ENCODE measurements around the gene DNMT3B. TPM values are rescaled to one million over a fixed set of nuclear protein-coding genes. Genes with fewer than 3 reads are reported as not detected.
"Not testable (repeated sequence)": the region's sequence is repeated elsewhere in the genome, so short reads cannot be mapped to it uniquely, and the experiment has no call there.

DNMT3B gene
- total RNA-seq, 1 experiment from 2014 or later = 105 TPM

DNA sequence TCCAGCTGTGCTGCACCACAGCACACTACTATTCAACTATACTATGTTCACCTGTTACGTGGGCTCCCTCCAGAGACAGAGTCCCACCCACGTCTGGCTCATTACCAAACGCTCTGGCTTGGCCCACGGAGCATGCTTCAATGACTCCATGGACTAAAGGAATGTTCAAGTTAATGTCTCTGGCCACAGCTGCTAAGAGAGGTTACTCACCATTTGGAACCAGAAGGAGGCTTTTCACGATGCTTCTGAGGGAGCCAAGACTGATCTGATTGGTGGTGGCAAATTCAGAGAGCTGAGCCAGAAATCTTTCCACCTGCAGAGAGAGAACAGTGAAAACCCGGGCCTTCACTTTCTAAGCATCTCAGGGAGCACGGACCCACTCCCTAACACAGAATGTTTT is 34.5 kb upstream of the DNMT3B start:
- CTCF ChIA-PET = interaction anchor here (0.5 to 1.5 kb wide), 2 partner anchors 51 to 53 kb away, joined by 3 to 4 read pairs; no protein-coding TSS in a partner anchor
- no peaks in the 10 kb centered on the region for H3K27me3 ChIP-seq (replicated peaks; ENCODE audit: control insufficient read depth, insufficient read depth, low read length)
- H3K4me1 Mint-ChIP-seq (ENCODE audit: low read depth, unreplicated experiment) = peaks cover 48% of the 10 kb centered on the region
- H3K9me3 Mint-ChIP-seq (ENCODE audit: unreplicated experiment) = no peaks in the 10 kb centered on the region
- peak overlapping the region; percentile 88 for H3K27ac Mint-ChIP-seq (ENCODE audit: unreplicated experiment)
- peaks cover 2% of the 10 kb centered on the region for H3K36me3 ChIP-seq (ENCODE audit: control insufficient read depth, insufficient read depth, low read length)
- POLR2A ChIA-PET = no interaction called here
- H3K27me3 Mint-ChIP-seq (ENCODE audit: insufficient read depth, unreplicated experiment) = no peaks in the 10 kb centered on the region
- TF ChIP-seq, protein P1, sequence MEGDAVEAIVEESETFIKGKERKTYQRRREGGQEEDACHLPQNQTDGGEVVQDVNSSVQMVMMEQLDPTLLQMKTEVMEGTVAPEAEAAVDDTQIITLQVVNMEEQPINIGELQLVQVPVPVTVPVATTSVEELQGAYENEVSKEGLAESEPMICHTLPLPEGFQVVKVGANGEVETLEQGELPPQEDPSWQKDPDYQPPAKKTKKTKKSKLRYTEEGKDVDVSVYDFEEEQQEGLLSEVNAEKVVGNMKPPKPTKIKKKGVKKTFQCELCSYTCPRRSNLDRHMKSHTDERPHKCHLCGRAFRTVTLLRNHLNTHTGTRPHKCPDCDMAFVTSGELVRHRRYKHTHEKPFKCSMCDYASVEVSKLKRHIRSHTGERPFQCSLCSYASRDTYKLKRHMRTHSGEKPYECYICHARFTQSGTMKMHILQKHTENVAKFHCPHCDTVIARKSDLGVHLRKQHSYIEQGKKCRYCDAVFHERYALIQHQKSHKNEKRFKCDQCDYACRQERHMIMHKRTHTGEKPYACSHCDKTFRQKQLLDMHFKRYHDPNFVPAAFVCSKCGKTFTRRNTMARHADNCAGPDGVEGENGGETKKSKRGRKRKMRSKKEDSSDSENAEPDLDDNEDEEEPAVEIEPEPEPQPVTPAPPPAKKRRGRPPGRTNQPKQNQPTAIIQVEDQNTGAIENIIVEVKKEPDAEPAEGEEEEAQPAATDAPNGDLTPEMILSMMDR (IDR thresholded peaks at IDR 0.05; ENCODE audit: insufficient read depth in 1 of 2, low read depth in 1 of 2, low read length in 1 of 2, severe bottlenecking in 1 of 2, unreplicated experiment in 1 of 2) = no peak
- no TSS peak for BruUV-seq (replicated peaks)
- peaks cover 81% of the 10 kb centered on the region for H3K36me3 Mint-ChIP-seq (ENCODE audit: insufficient read depth, unreplicated experiment)
- no peak overlapping the region for H3K4me3 Mint-ChIP-seq (ENCODE audit: unreplicated experiment)
- intact Hi-C loops (cut with micrococcal nuclease; ENCODE audit: unreplicated experiment) = no loop called here
- no peak for DNase-seq
- peaks cover 43% of the 10 kb centered on the region for H3K4me1 ChIP-seq
- H3K9me3 ChIP-seq = peaks cover 5% of the 10 kb centered on the region; the same call in 1 of the 2 replicates
- no peak overlapping the region for H3K4me3 ChIP-seq (ENCODE audit: low read depth, low read length)

DNA sequence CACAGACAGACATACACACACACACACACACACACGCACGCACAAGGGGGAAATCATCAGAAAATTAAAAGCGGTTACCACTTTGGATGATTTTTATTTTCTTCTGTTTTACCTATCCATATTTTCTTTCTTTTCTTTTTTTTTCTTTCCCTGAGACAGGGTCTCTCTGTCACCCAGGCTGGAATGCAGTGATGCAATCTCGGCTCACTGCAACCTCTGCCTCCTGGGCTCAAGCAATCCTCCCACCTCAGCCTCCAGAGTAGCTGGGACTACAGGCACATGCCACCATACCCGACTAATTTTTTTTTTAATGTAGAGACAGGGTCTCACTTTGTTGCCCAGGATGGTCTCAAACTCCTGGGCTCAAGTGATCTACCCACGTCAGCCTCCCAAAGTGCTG is 33.8 kb upstream of the DNMT3B start:
- intact Hi-C loops (cut with micrococcal nuclease; ENCODE audit: unreplicated experiment); H3K9me3 Mint-ChIP-seq (ENCODE audit: unreplicated experiment); H3K4me3 ChIP-seq (ENCODE audit: low read depth, low read length); H3K27me3 Mint-ChIP-seq (ENCODE audit: insufficient read depth, unreplicated experiment); POLR2A ChIA-PET; H3K36me3 ChIP-seq (ENCODE audit: control insufficient read depth, insufficient read depth, low read length); H3K4me3 Mint-ChIP-seq (ENCODE audit: unreplicated experiment); H3K27me3 ChIP-seq (replicated peaks; ENCODE audit: control insufficient read depth, insufficient read depth, low read length); H3K9me3 ChIP-seq; BruUV-seq (replicated peaks): not testable (repeated sequence)
- H3K4me1 ChIP-seq = peaks cover 50% of the 10 kb centered on the region
- H3K36me3 Mint-ChIP-seq (ENCODE audit: insufficient read depth, unreplicated experiment) = peaks cover 85% of the 10 kb centered on the region
- CTCF ChIA-PET = interaction anchor here (0.5 kb wide), 1 partner anchor 54 kb away, joined by 3 read pairs; no protein-coding TSS in a partner anchor
- peak in 1 of 2 experiments; percentile 46 for DNase-seq
- H3K4me1 Mint-ChIP-seq (ENCODE audit: low read depth, unreplicated experiment) = peaks cover 53% of the 10 kb centered on the region
- H3K27ac Mint-ChIP-seq (ENCODE audit: unreplicated experiment) = peak overlapping the region; percentile 88

DNA sequence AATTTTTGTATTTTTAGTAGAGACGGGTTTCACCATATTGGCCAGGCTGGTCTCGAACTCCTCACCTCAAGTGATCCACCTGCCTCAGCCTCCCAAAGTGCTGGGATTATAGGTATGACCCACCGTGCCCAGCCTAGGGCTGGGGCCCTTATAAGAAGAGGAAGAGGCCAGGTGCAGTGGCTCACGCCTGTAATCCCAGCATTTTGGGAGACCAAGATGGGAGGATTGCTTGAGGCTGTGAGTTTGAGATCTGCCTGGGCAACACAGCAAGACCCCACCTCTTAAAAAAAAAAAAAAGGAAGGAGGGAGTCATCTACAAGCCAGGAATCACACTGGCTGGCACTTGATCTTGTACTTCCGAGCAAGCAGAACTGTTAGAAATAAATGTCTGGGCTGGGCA is 32.9 kb upstream of the DNMT3B start:
- H3K9me3 ChIP-seq; DNase-seq; H3K36me3 ChIP-seq (ENCODE audit: control insufficient read depth, insufficient read depth, low read length); H3K27me3 Mint-ChIP-seq (ENCODE audit: insufficient read depth, unreplicated experiment); H3K4me3 ChIP-seq (ENCODE audit: low read depth, low read length); BruUV-seq (replicated peaks); H3K9me3 Mint-ChIP-seq (ENCODE audit: unreplicated experiment); POLR2A ChIA-PET; H3K27me3 ChIP-seq (replicated peaks; ENCODE audit: control insufficient read depth, insufficient read depth, low read length); H3K4me3 Mint-ChIP-seq (ENCODE audit: unreplicated experiment); intact Hi-C loops (cut with micrococcal nuclease; ENCODE audit: unreplicated experiment): not testable (repeated sequence)
- peak overlapping the region; percentile 88 for H3K27ac Mint-ChIP-seq (ENCODE audit: unreplicated experiment)
- peaks cover 51% of the 10 kb centered on the region for H3K4me1 ChIP-seq
- peaks cover 94% of the 10 kb centered on the region for H3K36me3 Mint-ChIP-seq (ENCODE audit: insufficient read depth, unreplicated experiment)
- CTCF ChIA-PET = interaction anchor here (2.1 kb wide), 1 partner anchor 33 kb away, joined by 11 read pairs; the partner anchor contains the start of gene DNMT3B
- peaks cover 53% of the 10 kb centered on the region for H3K4me1 Mint-ChIP-seq (ENCODE audit: low read depth, unreplicated experiment)

DNA sequence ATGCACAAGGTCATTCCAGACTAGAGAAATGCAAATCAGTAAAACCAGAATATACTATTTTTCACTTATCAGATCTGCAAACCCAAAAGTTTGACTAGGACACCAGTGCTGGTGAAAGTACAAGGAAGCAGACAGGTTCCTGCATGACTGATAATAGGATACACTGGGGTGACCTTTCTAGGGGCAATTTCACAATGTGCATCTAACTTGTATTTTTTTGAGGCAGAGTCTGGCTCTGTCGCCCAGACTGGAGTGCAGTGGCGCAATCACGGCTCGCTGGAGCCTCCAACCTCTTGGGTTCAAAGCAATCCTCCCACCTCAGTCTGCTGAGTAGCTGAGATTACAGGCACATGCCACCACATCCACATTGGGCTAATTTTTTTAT is 30.3 kb upstream of the DNMT3B start:
- peaks cover 54% of the 10 kb centered on the region for H3K4me1 Mint-ChIP-seq (ENCODE audit: low read depth, unreplicated experiment)
- H3K27ac Mint-ChIP-seq (ENCODE audit: unreplicated experiment) = peak overlapping the region; percentile 88
- TF ChIP-seq, protein P1 (IDR thresholded peaks at IDR 0.05; ENCODE audit: insufficient read depth in 1 of 2, low read depth in 1 of 2, low read length in 1 of 2, severe bottlenecking in 1 of 2, unreplicated experiment in 1 of 2) = no peak
- no peaks in the 10 kb centered on the region for H3K9me3 Mint-ChIP-seq (ENCODE audit: unreplicated experiment)
- peaks cover 51% of the 10 kb centered on the region for H3K4me1 ChIP-seq
- DNase-seq = peak; percentile 95 to 96
- BruUV-seq (replicated peaks) = no TSS peak
- H3K27me3 Mint-ChIP-seq (ENCODE audit: insufficient read depth, unreplicated experiment) = no peaks in the 10 kb centered on the region
- ChIA-PET POLR2A (interaction anchor here (0.6 to 2.4 kb wide), 6 partner anchors 11 to 161 kb away, joined by 3 to 19 read pairs (median 6); partner anchors contain the start of genes COMMD7 and DNMT3B), CTCF (interaction anchor here (0.6 to 2.0 kb wide), 5 partner anchors 11 to 60 kb away, joined by 7 to 19 read pairs (median 12); partner anchors contain the start of gene COMMD7)
- no peaks in the 10 kb centered on the region; the same call in 1 of the 2 replicates for H3K36me3 ChIP-seq (ENCODE audit: control insufficient read depth, insufficient read depth, low read length)
- intact Hi-C loops (cut with micrococcal nuclease; ENCODE audit: unreplicated experiment) = loop anchor here (1.0 to 5.0 kb wide), 10 partner anchors 13 to 505 kb away; partner anchors contain the start of gene DNMT3B
- peak overlapping the region; percentile 20 for H3K4me3 Mint-ChIP-seq (ENCODE audit: unreplicated experiment)
- H3K4me3 ChIP-seq (ENCODE audit: low read depth, low read length) = no peak overlapping the region
- peaks cover 88% of the 10 kb centered on the region for H3K36me3 Mint-ChIP-seq (ENCODE audit: insufficient read depth, unreplicated experiment)
- peaks cover 5% of the 10 kb centered on the region; the same call in 1 of the 2 replicates for H3K9me3 ChIP-seq
- no peaks in the 10 kb centered on the region for H3K27me3 ChIP-seq (replicated peaks; ENCODE audit: control insufficient read depth, insufficient read depth, low read length)
